ENCODE data around the gene ZNF282. TPM values are rescaled to one million over a fixed set of nuclear protein-coding genes. Genes with fewer than 3 reads are reported as not detected.
"Not testable (repeated sequence)": the region's sequence is repeated elsewhere in the genome, so short reads cannot be mapped to it uniquely, and the experiment has no call there.

ZNF282 gene
- total RNA-seq, 1 donor from 2014 or later = 15.0 TPM

- no peak for TF ChIP-seq CTCF (IDR thresholded peaks at IDR 0.05; ENCODE audit: borderline replicate concordance)
- no peak overlapping the region for H3K4me3 ChIP-seq
- DNase-seq = no peak
- H3K36me3 ChIP-seq = no peaks in the 10 kb centered on the region
- H3K9me3 ChIP-seq (replicated peaks) = peaks cover 6% of the 10 kb centered on the region
- H3K27me3 ChIP-seq (ENCODE audit: low read depth) = no peaks in the 10 kb centered on the region
- H3K27ac ChIP-seq (replicated peaks) = no peak overlapping the region
- H3K4me1 ChIP-seq = peaks cover 34% of the 10 kb centered on the region
- intact Hi-C loops (cut with micrococcal nuclease) = no loop called here
Measured at GRCh38 chr7:149241696-149242095, 46.4 kb downstream of the ZNF282 start.

DNA sequence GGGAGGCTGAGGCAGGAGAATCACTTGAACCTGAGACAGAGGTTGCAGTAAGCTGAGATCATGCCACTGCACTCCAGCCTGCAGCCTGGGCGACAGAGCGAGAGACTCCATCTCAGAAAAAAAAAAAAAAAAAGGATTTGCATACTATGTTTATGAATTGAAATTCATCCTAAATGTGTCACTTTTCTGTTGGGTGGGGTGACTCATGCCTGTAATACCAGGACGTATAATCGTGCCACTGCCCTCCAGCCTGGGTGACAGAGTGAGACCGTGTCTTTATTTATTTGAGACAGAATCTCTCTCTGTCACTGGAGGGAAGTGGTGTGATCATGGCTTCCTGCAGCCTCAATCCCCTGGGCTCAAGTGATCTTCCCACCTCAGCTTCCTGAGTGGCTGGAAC lies 49.9 kb downstream of the ZNF282 start:
- intact Hi-C loops (cut with micrococcal nuclease) = no loop called here
- peaks cover 19% of the 10 kb centered on the region for H3K4me1 ChIP-seq
- peaks cover 3% of the 10 kb centered on the region for H3K36me3 ChIP-seq
- no peaks in the 10 kb centered on the region for H3K27me3 ChIP-seq (ENCODE audit: low read depth)
- no peak overlapping the region for H3K4me3 ChIP-seq
- no peak for TF ChIP-seq CTCF (IDR thresholded peaks at IDR 0.05; ENCODE audit: borderline replicate concordance)
- no peak for DNase-seq
- no peak overlapping the region for H3K27ac ChIP-seq (replicated peaks)
- H3K9me3 ChIP-seq (replicated peaks) = peaks cover 6% of the 10 kb centered on the region

GRCh38 chr7:149245744-149246143 lies 50.4 kb downstream of the ZNF282 start:
- DNase-seq = no peak
- intact Hi-C loops (cut with micrococcal nuclease) = no loop called here
- Histone ChIP-seq H3K27me3 (ENCODE audit: low read depth) (no peaks in the 10 kb centered on the region), H3K36me3 (peaks cover 8% of the 10 kb centered on the region), H3K27ac (replicated peaks) (no peak overlapping the region), H3K4me3 (no peak overlapping the region), H3K4me1 (peaks cover 14% of the 10 kb centered on the region), H3K9me3 (replicated peaks) (peaks cover 6% of the 10 kb centered on the region)
- TF ChIP-seq CTCF (IDR thresholded peaks at IDR 0.05; ENCODE audit: borderline replicate concordance) = no peak

DNA sequence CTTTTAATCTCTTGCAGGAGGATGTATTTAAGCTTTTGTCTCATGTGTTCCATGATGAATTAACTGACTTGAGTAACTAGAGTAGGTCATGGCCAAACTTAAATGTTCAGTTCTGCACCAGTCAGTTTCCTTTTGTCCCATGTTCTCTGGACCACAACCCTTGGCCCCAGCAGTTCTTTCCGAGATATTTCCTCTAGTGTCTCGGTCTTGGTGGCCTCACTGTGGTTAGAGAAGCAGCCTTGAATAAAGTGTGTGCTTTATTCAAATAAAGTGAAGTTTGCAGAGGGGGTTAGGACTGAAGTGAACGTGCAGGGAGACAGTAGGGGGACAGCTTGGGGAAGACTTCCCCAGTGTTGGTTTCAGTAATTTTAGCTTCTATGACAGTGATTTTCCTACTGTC lies 53.4 kb downstream of the ZNF282 start:
- Histone ChIP-seq H3K36me3 (peaks cover 38% of the 10 kb centered on the region), H3K9me3 (replicated peaks) (no peaks in the 10 kb centered on the region), H3K4me3 (no peak overlapping the region), H3K27me3 (ENCODE audit: low read depth) (no peaks in the 10 kb centered on the region), H3K4me1 (peaks cover 4% of the 10 kb centered on the region), H3K27ac (replicated peaks) (no peak overlapping the region)
- DNase-seq = no peak
- intact Hi-C loops (cut with micrococcal nuclease) = no loop called here
- TF ChIP-seq CTCF (IDR thresholded peaks at IDR 0.05; ENCODE audit: borderline replicate concordance) = no peak

GRCh38 chr7:149250151-149250550 lies 54.8 kb downstream of the ZNF282 start:
- intact Hi-C loops (cut with micrococcal nuclease); DNase-seq; H3K4me1 ChIP-seq; H3K27me3 ChIP-seq (ENCODE audit: low read depth); H3K27ac ChIP-seq (replicated peaks); H3K9me3 ChIP-seq (replicated peaks); H3K4me3 ChIP-seq: not testable (repeated sequence)
- H3K36me3 ChIP-seq = peaks cover 52% of the 10 kb centered on the region

- H3K4me1 ChIP-seq; H3K27me3 ChIP-seq (ENCODE audit: low read depth); DNase-seq; H3K27ac ChIP-seq (replicated peaks); H3K4me3 ChIP-seq; intact Hi-C loops (cut with micrococcal nuclease); H3K9me3 ChIP-seq (replicated peaks): not testable (repeated sequence)
- H3K36me3 ChIP-seq = peaks cover 65% of the 10 kb centered on the region
Measured at GRCh38 chr7:149251518-149251917, 56.2 kb downstream of the ZNF282 start.

DNA sequence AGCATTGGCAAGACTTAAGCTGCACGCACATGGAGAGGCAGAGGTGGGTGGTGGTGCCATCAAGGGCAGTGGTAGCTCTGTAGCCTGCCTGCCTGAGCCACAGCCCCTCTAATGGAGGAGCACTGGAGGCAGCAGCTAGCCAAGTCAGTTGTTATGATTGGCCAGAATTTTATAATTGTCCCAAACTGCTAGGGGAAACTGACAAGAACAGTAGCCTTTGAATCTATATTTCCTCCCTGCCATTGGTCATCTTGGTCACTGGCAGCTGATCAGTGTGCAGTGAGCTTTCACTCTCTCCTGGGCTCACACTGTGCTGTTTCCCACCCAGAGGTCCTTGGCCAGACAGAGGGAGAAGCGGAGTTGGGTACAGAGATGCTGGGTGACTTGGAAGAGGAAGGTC lies 57.0 kb downstream of the ZNF282 start:
- no peak for TF ChIP-seq CTCF (IDR thresholded peaks at IDR 0.05; ENCODE audit: borderline replicate concordance)
- Histone ChIP-seq H3K36me3 (peaks cover 65% of the 10 kb centered on the region), H3K4me1 (no peaks in the 10 kb centered on the region), H3K27me3 (ENCODE audit: low read depth) (no peaks in the 10 kb centered on the region), H3K4me3 (no peak overlapping the region), H3K9me3 (replicated peaks) (no peaks in the 10 kb centered on the region), H3K27ac (replicated peaks) (no peak overlapping the region)
- intact Hi-C loops (cut with micrococcal nuclease) = no loop called here
- DNase-seq = no peak
